GM06990 (cell line): Measurements from ENCODE around the gene ATG7.

Source experiments
- DNase-seq: peaks from one replicate; pipeline ENCODE4 v3.0.0-alpha.2; 2011; ENCODE audit not compliant: insufficient read length; ENCODE audit errors: extremely low read depth
- H3K27me3 ChIP-seq: replicated peaks from 2 replicates; pipeline ENCODE4 v1.6.0; 2011; ENCODE audit warnings: low read length; ENCODE audit not compliant: control insufficient read depth, insufficient read depth
- H3K36me3 ChIP-seq: 2 replicates; pipeline ENCODE4 v1.5.1; 2011; ENCODE audit warnings: low read length; ENCODE audit not compliant: control insufficient read depth, insufficient read depth
- H3K4me3 ChIP-seq: replicated peaks from 2 replicates; pipeline ENCODE4 v1.5.1; 2011; ENCODE audit warnings: low read depth, mild to moderate bottlenecking, control low read depth, low read length
- CTCF ChIP-seq: IDR thresholded peaks from 2 replicates; pipeline ENCODE4 v1.5.1; 2011; ENCODE audit warnings: low read length, control low read depth, mild to moderate bottlenecking, inconsistent platforms; ENCODE audit not compliant: insufficient read depth, poor library complexity, severe bottlenecking

ATG7 gene

GRCh38 chr3:11558002-11558401, 285.8 kb downstream of the ATG7 start:
- no peaks in the 10 kb centered on the region for H3K27me3 ChIP-seq
- TF ChIP-seq CTCF, result no peak
- no peak for DNase-seq
- peaks cover 31% of the 10 kb centered on the region for H3K36me3 ChIP-seq
- no peak overlapping the region for H3K4me3 ChIP-seq

GRCh38 chr3:11558411-11558903, 286.3 kb downstream of the ATG7 start:
- Histone ChIP-seq H3K27me3 (no peaks in the 10 kb centered on the region), H3K36me3 (peaks cover 32% of the 10 kb centered on the region), H3K4me3 (no peak overlapping the region)
- no peak for TF ChIP-seq CTCF
- no peak for DNase-seq

GRCh38 chr3:11558918-11559815, 287.0 kb downstream of the ATG7 start:
- Histone ChIP-seq H3K4me3 (no peak overlapping the region), H3K27me3 (no peaks in the 10 kb centered on the region), H3K36me3 (peaks cover 32% of the 10 kb centered on the region)
- no peak for DNase-seq
- no peak for TF ChIP-seq CTCF

- DNase-seq, result no peak
- no peak overlapping the region for H3K4me3 ChIP-seq
- no peak for TF ChIP-seq CTCF
- no peaks in the 10 kb centered on the region for H3K27me3 ChIP-seq
- peaks cover 27% of the 10 kb centered on the region for H3K36me3 ChIP-seq
These were observed 287.8 kb downstream of the ATG7 start for GRCh38 chr3:11559816-11560633.

GRCh38 chr3:11560746-11561145, 288.5 kb downstream of the ATG7 start:
- H3K4me3 ChIP-seq, result no peak overlapping the region
- no peak for DNase-seq
- H3K36me3 ChIP-seq, result peaks cover 27% of the 10 kb centered on the region
- TF ChIP-seq CTCF, result no peak
- H3K27me3 ChIP-seq, result no peaks in the 10 kb centered on the region
